ENCODE measurements around the gene NPTX1. TPM values are rescaled to one million over a fixed set of nuclear protein-coding genes. Genes with fewer than 3 reads are reported as not detected.

The NPTX1 gene
- total and polyA plus RNA-seq, 2 experiments from 2014 or later, result 3.4 to 20.5 TPM

GRCh38 chr17:80441598-80442322, 34.6 kb downstream of the NPTX1 start (continued):
- TF ChIP-seq CTCF (conservative IDR thresholded peaks at IDR 0.05; ENCODE audit: low read depth in 2 of 2), result no peak
- TF ChIP-seq EZH2 (IDR thresholded peaks at IDR 0.05; ENCODE audit: low read depth, unreplicated experiment), result no peak
- no peak for TF ChIP-seq ETS1 (IDR thresholded peaks at IDR 0.05)
- no peak for TF ChIP-seq EZH2phosphoT487 (IDR thresholded peaks at IDR 0.05; ENCODE audit: unreplicated experiment)
- no peak for TF ChIP-seq CREB1 (CRISPR knock-in tag; IDR thresholded peaks at IDR 0.05; ENCODE audit: low read depth)
- no peak for TF ChIP-seq NANOG (IDR thresholded peaks at IDR 0.05; ENCODE audit: borderline replicate concordance)
- no peak for TF ChIP-seq REST (IDR thresholded peaks at IDR 0.05; ENCODE audit: unreplicated experiment)

GRCh38 chr17:80441133-80441578, 35.3 kb downstream of the NPTX1 start:
- ATAC-seq (peak; percentile 78), DNase-seq (ENCODE audit: low spot score) (peak; percentile 89)
- TF ChIP-seq POLR2AphosphoS5 (IDR thresholded peaks at IDR 0.05; ENCODE audit: low read depth) (no peak), CTCF (conservative IDR thresholded peaks at IDR 0.05; ENCODE audit: low read depth in 2 of 2) (0 out of 4 replicates have a peak, but pooled peaks of 1 of the 2 experiments have one; percentile 2), REST (IDR thresholded peaks at IDR 0.05; ENCODE audit: unreplicated experiment) (peak; percentile 96), EZH2 (IDR thresholded peaks at IDR 0.05; ENCODE audit: low read depth, unreplicated experiment) (no peak)
- Mint-ChIP-seq H3K4me1 (peaks cover 4% of the 10 kb centered on the region; the same call in 1 of the 3 replicates), H3K27ac (no peak overlapping the region), H3K27me3 (ENCODE audit: insufficient read depth, low read depth, poor library complexity) (peaks cover 13% of the 10 kb centered on the region), H3K4me3 (no peak overlapping the region), H3K9me3 (no peaks in the 10 kb centered on the region), H3K36me3 (ENCODE audit: low read depth) (no peaks in the 10 kb centered on the region)
- H3K4me2 ChIP-seq, result no peak overlapping the region
- H3K79me2 ChIP-seq (replicated peaks; ENCODE audit: insufficient read depth), result no peaks in the 10 kb centered on the region
- H3K36me3 ChIP-seq (ENCODE audit: insufficient read depth), result no peaks in the 10 kb centered on the region
- H3K4me1 ChIP-seq (ENCODE audit: insufficient read depth), result no peaks in the 10 kb centered on the region; the same call in 1 of the 2 replicates
- no peaks in the 10 kb centered on the region for H3K27me3 ChIP-seq (ENCODE audit: insufficient read depth)
- H3K9me2 ChIP-seq (ENCODE audit: insufficient read depth), result no peaks in the 10 kb centered on the region
- no peak overlapping the region for H3K4me3 ChIP-seq
- H3F3A ChIP-seq (replicated peaks; ENCODE audit: low read depth), result 0 out of 2 replicates have a peak, but pooled peaks cover 3% of the 10 kb centered on the region
- H2AFZ ChIP-seq, result no peak overlapping the region
- no peaks in the 10 kb centered on the region; the same call in none of the 2 replicates for H4K20me1 ChIP-seq (replicated peaks; ENCODE audit: insufficient read depth)
- no peak overlapping the region for H3K27ac ChIP-seq (ENCODE audit: low read depth)
